ENCODE results near the gene XRCC5.
"Not testable (repeated sequence)": the region's sequence is repeated elsewhere in the genome, so short reads cannot be mapped to it uniquely, and the experiment has no call there.

GRCh38 chr2:216080048-216080447 is 29.1 kb upstream of the XRCC5 start:
- TF ChIP-seq CTCF, POLR2A (IDR thresholded peaks at IDR 0.05): not testable (repeated sequence)
